Testis (tissue), 2 donors: ENCODE data around the gene MYO1B.

Experiments used
- POLR2A ChIP-seq: fragments of 450-650 bp; IDR thresholded peaks from one replicate; pipeline ENCODE4 v1.6.1; 2017; ENCODE audit warnings: antibody characterized with exemption, mild to moderate bottlenecking, moderate library complexity
- TF ChIP-seq, protein P1 (sequence below), 3 experiments: fragments of 450-650 bp in 2 of 3; fragments of 200-600 bp in 1 of 3; sonication (generic) in 1 of 3; IDR thresholded peaks; one replicate each; pipeline ENCODE4 v1.5.1; 2016 to 2019; ENCODE audit warnings: antibody characterized with exemption in 3 of 3, mild to moderate bottlenecking in 2 of 3, moderate library complexity in 1 of 3

- TF ChIP-seq, protein P1, sequence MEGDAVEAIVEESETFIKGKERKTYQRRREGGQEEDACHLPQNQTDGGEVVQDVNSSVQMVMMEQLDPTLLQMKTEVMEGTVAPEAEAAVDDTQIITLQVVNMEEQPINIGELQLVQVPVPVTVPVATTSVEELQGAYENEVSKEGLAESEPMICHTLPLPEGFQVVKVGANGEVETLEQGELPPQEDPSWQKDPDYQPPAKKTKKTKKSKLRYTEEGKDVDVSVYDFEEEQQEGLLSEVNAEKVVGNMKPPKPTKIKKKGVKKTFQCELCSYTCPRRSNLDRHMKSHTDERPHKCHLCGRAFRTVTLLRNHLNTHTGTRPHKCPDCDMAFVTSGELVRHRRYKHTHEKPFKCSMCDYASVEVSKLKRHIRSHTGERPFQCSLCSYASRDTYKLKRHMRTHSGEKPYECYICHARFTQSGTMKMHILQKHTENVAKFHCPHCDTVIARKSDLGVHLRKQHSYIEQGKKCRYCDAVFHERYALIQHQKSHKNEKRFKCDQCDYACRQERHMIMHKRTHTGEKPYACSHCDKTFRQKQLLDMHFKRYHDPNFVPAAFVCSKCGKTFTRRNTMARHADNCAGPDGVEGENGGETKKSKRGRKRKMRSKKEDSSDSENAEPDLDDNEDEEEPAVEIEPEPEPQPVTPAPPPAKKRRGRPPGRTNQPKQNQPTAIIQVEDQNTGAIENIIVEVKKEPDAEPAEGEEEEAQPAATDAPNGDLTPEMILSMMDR (IDR thresholded peaks at IDR 0.05): no peak
- no peak for TF ChIP-seq POLR2A
These were observed 102.0 kb downstream of the MYO1B start for GRCh38 chr2:191347154-191347553.
